ENCODE measurements around the gene NKX6-2. TPM values are rescaled to one million over a fixed set of nuclear protein-coding genes. Genes with fewer than 3 reads are reported as not detected.

Gene NKX6-2
- polyA plus RNA-seq, 1 donor from 2014 or later = not detected

DNA sequence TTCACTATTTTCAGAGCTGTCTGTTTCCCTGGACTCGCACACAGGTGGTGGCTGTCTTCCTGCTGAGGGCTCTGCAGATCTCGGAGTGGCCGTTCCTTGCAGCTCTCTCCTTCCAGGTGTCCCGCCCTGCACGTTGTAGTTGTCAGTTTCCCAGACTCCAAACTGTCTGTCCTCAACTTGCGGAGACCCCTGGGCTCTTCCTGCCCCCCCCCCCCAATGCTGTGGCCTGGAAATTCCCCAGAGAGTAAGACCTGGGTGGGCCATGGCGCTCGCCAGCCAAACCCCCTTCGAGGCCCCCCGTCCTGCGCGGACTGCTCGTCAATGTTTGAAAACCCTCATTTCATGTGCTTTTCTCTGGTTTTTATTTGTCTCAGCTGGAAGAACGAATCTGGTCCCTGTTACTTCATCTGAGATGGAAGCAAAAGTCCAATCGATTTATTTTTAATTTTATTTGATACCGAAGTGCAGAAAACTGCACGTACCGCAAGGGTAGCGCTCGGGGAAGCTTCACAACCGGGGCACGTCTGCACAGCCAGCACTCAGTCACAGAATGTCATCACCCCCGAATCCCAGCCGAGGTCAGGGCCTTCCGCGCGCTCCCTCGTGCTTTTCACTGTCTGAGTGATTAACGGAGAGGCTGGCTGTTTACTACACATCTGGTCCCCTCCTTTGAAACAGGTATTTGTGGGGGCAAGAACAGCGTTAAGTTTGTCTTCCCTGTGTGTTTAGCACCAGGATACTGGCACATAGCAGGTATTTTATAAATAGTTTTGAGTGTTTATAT is 46.4 kb upstream of the NKX6-2 start:
- Histone ChIP-seq H3K9ac (ENCODE audit: low read length) (no peak overlapping the region), H3K9me3 (ENCODE audit: low read length) (no peaks in the 10 kb centered on the region), H3F3A (ENCODE audit: insufficient read depth, low read length, poor library complexity, severe bottlenecking) (no peaks in the 10 kb centered on the region), H3K79me2 (replicated peaks; ENCODE audit: insufficient read depth, low read length) (no peaks in the 10 kb centered on the region), H3K27ac (ENCODE audit: low read length) (no peak overlapping the region), H3K36me3 (ENCODE audit: insufficient read depth, low read length) (no peaks in the 10 kb centered on the region), H2AFZ (ENCODE audit: low read depth, low read length) (no peak overlapping the region), H3K9me2 (ENCODE audit: insufficient read depth, low read length) (no peaks in the 10 kb centered on the region), H3K4me3 (ENCODE audit: low read length) (no peak overlapping the region), H3K4me2 (ENCODE audit: low read length) (no peak overlapping the region), H3K27me3 (ENCODE audit: insufficient read depth, low read depth, low read length) (no peaks in the 10 kb centered on the region), H4K20me1 (ENCODE audit: insufficient read depth) (no peaks in the 10 kb centered on the region)
- TF ChIP-seq, protein P1, sequence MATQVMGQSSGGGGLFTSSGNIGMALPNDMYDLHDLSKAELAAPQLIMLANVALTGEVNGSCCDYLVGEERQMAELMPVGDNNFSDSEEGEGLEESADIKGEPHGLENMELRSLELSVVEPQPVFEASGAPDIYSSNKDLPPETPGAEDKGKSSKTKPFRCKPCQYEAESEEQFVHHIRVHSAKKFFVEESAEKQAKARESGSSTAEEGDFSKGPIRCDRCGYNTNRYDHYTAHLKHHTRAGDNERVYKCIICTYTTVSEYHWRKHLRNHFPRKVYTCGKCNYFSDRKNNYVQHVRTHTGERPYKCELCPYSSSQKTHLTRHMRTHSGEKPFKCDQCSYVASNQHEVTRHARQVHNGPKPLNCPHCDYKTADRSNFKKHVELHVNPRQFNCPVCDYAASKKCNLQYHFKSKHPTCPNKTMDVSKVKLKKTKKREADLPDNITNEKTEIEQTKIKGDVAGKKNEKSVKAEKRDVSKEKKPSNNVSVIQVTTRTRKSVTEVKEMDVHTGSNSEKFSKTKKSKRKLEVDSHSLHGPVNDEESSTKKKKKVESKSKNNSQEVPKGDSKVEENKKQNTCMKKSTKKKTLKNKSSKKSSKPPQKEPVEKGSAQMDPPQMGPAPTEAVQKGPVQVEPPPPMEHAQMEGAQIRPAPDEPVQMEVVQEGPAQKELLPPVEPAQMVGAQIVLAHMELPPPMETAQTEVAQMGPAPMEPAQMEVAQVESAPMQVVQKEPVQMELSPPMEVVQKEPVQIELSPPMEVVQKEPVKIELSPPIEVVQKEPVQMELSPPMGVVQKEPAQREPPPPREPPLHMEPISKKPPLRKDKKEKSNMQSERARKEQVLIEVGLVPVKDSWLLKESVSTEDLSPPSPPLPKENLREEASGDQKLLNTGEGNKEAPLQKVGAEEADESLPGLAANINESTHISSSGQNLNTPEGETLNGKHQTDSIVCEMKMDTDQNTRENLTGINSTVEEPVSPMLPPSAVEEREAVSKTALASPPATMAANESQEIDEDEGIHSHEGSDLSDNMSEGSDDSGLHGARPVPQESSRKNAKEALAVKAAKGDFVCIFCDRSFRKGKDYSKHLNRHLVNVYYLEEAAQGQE (IDR thresholded peaks at IDR 0.05; ENCODE audit: borderline replicate concordance) = no peak
- TF ChIP-seq, protein P2, sequence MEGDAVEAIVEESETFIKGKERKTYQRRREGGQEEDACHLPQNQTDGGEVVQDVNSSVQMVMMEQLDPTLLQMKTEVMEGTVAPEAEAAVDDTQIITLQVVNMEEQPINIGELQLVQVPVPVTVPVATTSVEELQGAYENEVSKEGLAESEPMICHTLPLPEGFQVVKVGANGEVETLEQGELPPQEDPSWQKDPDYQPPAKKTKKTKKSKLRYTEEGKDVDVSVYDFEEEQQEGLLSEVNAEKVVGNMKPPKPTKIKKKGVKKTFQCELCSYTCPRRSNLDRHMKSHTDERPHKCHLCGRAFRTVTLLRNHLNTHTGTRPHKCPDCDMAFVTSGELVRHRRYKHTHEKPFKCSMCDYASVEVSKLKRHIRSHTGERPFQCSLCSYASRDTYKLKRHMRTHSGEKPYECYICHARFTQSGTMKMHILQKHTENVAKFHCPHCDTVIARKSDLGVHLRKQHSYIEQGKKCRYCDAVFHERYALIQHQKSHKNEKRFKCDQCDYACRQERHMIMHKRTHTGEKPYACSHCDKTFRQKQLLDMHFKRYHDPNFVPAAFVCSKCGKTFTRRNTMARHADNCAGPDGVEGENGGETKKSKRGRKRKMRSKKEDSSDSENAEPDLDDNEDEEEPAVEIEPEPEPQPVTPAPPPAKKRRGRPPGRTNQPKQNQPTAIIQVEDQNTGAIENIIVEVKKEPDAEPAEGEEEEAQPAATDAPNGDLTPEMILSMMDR (IDR thresholded peaks at IDR 0.05; ENCODE audit: poor library complexity, severe bottlenecking) = no peak
- TF ChIP-seq POLR2AphosphoS5 (IDR thresholded peaks at IDR 0.05) = no peak
- no peak for TF ChIP-seq SMC3 (conservative IDR thresholded peaks at IDR 0.05; ENCODE audit: poor library complexity)
- no peak for TF ChIP-seq EZH2 (IDR thresholded peaks at IDR 0.05; ENCODE audit: borderline replicate concordance, insufficient read depth, low read length, poor library complexity, severe bottlenecking)
- TF ChIP-seq EP300 (conservative IDR thresholded peaks at IDR 0.05; ENCODE audit: poor library complexity, severe bottlenecking) = no peak
- TF ChIP-seq TAF1 (IDR thresholded peaks at IDR 0.05; ENCODE audit: low read depth) = no peak
- no peak for TF ChIP-seq RAD21 (conservative IDR thresholded peaks at IDR 0.05)
- TF ChIP-seq MXI1 (conservative IDR thresholded peaks at IDR 0.05; ENCODE audit: poor library complexity, severe bottlenecking) = no peak

DNA sequence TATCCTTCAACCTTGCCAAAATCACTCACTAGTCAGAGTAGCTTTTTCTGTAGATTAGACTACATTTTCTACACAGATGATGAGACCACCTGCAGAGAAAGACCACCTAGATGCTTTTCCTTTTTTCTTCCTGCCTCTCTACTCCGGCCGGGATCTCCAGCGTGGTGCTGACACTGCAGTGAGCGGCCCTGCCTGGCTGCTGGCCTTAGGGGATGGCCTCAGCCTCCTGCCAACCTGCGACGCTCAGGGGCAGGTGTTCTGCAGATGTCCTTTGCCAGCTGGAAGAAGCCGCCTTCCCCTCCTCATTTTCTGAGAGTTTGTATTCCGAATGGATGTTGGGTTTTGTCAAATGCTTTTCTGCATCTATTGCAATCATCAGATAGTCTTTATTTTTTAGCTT is 43.5 kb upstream of the NKX6-2 start:
- H3K4me2 ChIP-seq (ENCODE audit: low read length) = no peak overlapping the region
- H3K79me2 ChIP-seq (replicated peaks; ENCODE audit: insufficient read depth, low read length) = no peaks in the 10 kb centered on the region
- H3K9ac ChIP-seq (ENCODE audit: low read length) = no peak overlapping the region
- H3K4me3 ChIP-seq (ENCODE audit: low read length) = no peak overlapping the region
- no peaks in the 10 kb centered on the region for H3K36me3 ChIP-seq (ENCODE audit: insufficient read depth, low read length)
- peaks cover 3% of the 10 kb centered on the region for H3F3A ChIP-seq (ENCODE audit: insufficient read depth, low read length, poor library complexity, severe bottlenecking)
- no peaks in the 10 kb centered on the region for H4K20me1 ChIP-seq (ENCODE audit: insufficient read depth)
- H3K9me3 ChIP-seq (ENCODE audit: low read length) = no peaks in the 10 kb centered on the region
- no peak overlapping the region for H2AFZ ChIP-seq (ENCODE audit: low read depth, low read length)
- no peaks in the 10 kb centered on the region for H3K9me2 ChIP-seq (ENCODE audit: insufficient read depth, low read length)
- no peak overlapping the region for H3K27ac ChIP-seq (ENCODE audit: low read length)
- TF ChIP-seq, protein P2 (IDR thresholded peaks at IDR 0.05; ENCODE audit: poor library complexity, severe bottlenecking) = no peak
- no peak for TF ChIP-seq SMC3 (conservative IDR thresholded peaks at IDR 0.05; ENCODE audit: poor library complexity)
- no peak for TF ChIP-seq EZH2 (IDR thresholded peaks at IDR 0.05; ENCODE audit: borderline replicate concordance, insufficient read depth, low read length, poor library complexity, severe bottlenecking)
- H3K27me3 ChIP-seq (ENCODE audit: insufficient read depth, low read depth, low read length) = no peaks in the 10 kb centered on the region
